Measurements from ENCODE around the gene FAM199X.

DNA sequence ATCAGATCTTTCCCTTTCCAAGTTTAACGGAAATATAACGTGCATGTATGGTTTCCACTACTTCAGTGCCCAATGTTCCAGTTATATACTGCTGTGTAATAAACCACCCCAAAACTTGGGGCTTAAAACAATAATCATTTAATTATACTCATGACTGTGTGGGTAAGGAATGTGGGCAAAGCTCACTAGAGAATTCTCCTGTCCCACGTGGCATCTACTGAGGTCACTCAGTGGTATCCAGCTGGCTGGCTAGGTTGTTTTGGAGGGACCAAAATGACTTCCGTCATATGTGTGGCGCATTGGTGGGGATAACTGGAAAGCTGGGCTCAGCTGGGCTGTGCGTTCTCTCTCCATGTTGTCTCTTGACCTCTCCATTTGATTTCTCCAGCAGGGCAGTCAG is 35.4 kb upstream of the FAM199X start:
- TF ChIP-seq POLR2A (IDR thresholded peaks at IDR 0.05) (no peak), EP300 (IDR thresholded peaks at IDR 0.05) (no peak)
- TF ChIP-seq, protein P1, sequence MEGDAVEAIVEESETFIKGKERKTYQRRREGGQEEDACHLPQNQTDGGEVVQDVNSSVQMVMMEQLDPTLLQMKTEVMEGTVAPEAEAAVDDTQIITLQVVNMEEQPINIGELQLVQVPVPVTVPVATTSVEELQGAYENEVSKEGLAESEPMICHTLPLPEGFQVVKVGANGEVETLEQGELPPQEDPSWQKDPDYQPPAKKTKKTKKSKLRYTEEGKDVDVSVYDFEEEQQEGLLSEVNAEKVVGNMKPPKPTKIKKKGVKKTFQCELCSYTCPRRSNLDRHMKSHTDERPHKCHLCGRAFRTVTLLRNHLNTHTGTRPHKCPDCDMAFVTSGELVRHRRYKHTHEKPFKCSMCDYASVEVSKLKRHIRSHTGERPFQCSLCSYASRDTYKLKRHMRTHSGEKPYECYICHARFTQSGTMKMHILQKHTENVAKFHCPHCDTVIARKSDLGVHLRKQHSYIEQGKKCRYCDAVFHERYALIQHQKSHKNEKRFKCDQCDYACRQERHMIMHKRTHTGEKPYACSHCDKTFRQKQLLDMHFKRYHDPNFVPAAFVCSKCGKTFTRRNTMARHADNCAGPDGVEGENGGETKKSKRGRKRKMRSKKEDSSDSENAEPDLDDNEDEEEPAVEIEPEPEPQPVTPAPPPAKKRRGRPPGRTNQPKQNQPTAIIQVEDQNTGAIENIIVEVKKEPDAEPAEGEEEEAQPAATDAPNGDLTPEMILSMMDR (IDR thresholded peaks at IDR 0.05): no peak
